Smooth muscle cell of the coronary artery (primary cell): ENCODE data around the gene IMPDH1. TPM values are rescaled to one million over a fixed set of nuclear protein-coding genes. Genes with fewer than 3 reads are reported as not detected.

Experiments
- total RNA-seq: library from RNA; depleted of rRNA; stranded (reverse); fragments of >200 nt; gene quantifications from 2 replicates; pipeline ENCODE4 v1.2.3, GENCODE V29; 2014; ENCODE audit warnings: low replicate concordance

IMPDH1 gene
- total RNA-seq, result 61.1 and 63.5 TPM in 2 replicates

GRCh38 chr7:128409596-128410450, at the start of gene IMPDH1:
Gene IMPDH1 (minus strand): TSS chr7:128409982. CDS start chr7:128409901, 81 bp downstream.

GRCh38 chr7:128455543-128456254, 45.9 kb upstream of the IMPDH1 start, which contains the start of gene HILPDA:
Gene HILPDA (plus strand): TSS chr7:128455878. CDS start chr7:128457269, 1,391 bp downstream.

DNA sequence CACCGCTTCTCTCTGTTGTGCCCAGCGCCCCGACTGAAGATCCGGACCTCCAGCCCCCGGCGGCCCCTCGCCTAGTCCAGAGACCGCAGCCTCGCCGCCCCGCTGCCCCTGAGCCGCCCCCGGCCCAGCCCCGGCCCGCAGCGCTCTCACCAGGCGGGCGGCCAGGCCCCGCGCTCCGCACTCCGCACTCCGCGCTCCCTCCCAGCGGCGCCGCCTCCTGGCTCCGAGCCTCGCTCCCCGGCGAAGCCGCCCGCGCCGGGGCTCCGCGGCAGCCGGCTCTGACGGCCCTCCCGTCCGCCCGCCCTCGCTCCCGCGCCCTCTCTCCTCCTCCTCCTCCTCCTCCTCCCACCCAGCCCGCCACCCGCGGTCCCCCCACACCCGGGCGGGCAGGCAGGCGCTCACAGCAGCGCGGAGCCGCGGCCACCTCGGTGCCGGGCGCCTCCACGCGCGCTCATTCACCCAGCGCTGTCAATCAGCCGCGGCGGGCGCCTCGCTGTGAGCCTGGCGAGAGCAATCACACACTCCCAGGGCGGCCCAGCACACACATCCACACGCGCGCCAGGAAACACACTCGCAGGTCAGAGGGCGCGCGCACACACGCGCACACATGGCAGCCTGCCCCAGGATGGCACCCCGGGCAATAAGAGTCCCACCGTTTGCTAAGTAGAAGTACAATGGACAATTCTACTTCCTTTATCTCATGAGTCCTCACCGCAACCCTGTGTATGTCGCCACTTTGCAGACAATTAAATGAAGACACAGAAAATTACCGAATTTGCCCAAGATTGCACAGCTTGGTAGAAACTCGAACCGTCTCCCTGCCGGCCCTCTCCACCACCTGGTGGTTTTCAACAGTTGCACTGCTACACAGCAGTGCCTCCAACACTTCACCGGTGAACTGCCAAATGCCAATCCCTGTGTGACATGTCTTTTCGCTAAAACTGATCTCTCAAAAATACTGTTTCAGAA, 48.1 kb downstream of the IMPDH1 start, which contains the start of gene PRRT4:
Gene PRRT4 (minus strand): TSS at position 280 of the 969 bp plus-strand sequence.

GRCh38 chr7:128343554-128344430, 66.0 kb downstream of the IMPDH1 start, which contains the start of gene RBM28:
Gene RBM28 (minus strand): TSS chr7:128343908. CDS start chr7:128343793, 115 bp downstream.

Other genes with a start within 250 kb of the IMPDH1 start
- gene LEP, start 168.7 kb downstream of the IMPDH1 start, total RNA-seq, result 0.94 TPM in 1 of 2 replicates, not detected in the other
- 14.2 and 18.0 TPM in 2 replicates for gene RBM28, start 66.1 kb downstream of the IMPDH1 start, total RNA-seq
- gene PRRT4, start 48.3 kb downstream of the IMPDH1 start, total RNA-seq, result not detected in 2 replicates
- gene HILPDA, start 45.9 kb upstream of the IMPDH1 start, total RNA-seq, result 10.2 and 18.5 TPM in 2 replicates
- 12.1 and 30.6 TPM in 2 replicates for gene METTL2B, start 66.8 kb upstream of the IMPDH1 start, total RNA-seq